HG02571 (cell line): ENCODE data around the gene PPP1R7.

Experiments used
- ATAC-seq: cut with Tn5 transposase; IDR thresholded peaks from one replicate; pipeline ENCODE4 v1.9.1; 2021; ENCODE audit warnings: mild to moderate bottlenecking, moderate library complexity; ENCODE audit not compliant: unreplicated experiment

PPP1R7 gene

GRCh38 chr2:241138471-241138870 lies 11.8 kb upstream of the PPP1R7 start:
- ATAC-seq: no peak

- no peak for ATAC-seq
These were observed 10.5 kb upstream of the PPP1R7 start for GRCh38 chr2:241139531-241140444.

GRCh38 chr2:241140445-241140840 lies 9.8 kb upstream of the PPP1R7 start:
- no peak for ATAC-seq

GRCh38 chr2:241141214-241141770 lies 9.0 kb upstream of the PPP1R7 start:
- no peak for ATAC-seq

GRCh38 chr2:241142063-241142462 lies 8.2 kb upstream of the PPP1R7 start:
- ATAC-seq: no peak

- no peak for ATAC-seq
These were observed 7.7 kb upstream of the PPP1R7 start for GRCh38 chr2:241142593-241142992.

- no peak for ATAC-seq
These were observed 4.0 kb upstream of the PPP1R7 start for GRCh38 chr2:241146286-241146685.

GRCh38 chr2:241147336-241147735 lies 2.9 kb upstream of the PPP1R7 start:
- no peak for ATAC-seq

- no peak for ATAC-seq
These were observed 2.0 kb upstream of the PPP1R7 start for GRCh38 chr2:241148239-241148638.

GRCh38 chr2:241148891-241149674 lies 1.2 kb upstream of the PPP1R7 start, which contains the start of gene PASK:
Gene PASK (minus strand): TSS chr2:241149472. CDS start chr2:241143032, 6,440 bp downstream.
- ATAC-seq: peak; percentile 75

- peak; percentile 10 for ATAC-seq
These were observed 667 bp upstream of the PPP1R7 start for GRCh38 chr2:241149675-241149924.

- no peak for ATAC-seq
These were observed 628 bp downstream of the PPP1R7 start for GRCh38 chr2:241150660-241151530.

GRCh38 chr2:241151934-241152660 lies 1.8 kb downstream of the PPP1R7 start:
- no peak for ATAC-seq

GRCh38 chr2:241153616-241154015 lies 3.3 kb downstream of the PPP1R7 start:
- no peak for ATAC-seq

GRCh38 chr2:241154915-241155314 lies 4.6 kb downstream of the PPP1R7 start:
- ATAC-seq: no peak

GRCh38 chr2:241155936-241156335 lies 5.7 kb downstream of the PPP1R7 start:
- ATAC-seq: no peak

GRCh38 chr2:241156971-241157441 lies 6.7 kb downstream of the PPP1R7 start:
- no peak for ATAC-seq

GRCh38 chr2:241157841-241158545 lies 7.7 kb downstream of the PPP1R7 start:
- ATAC-seq: no peak

- no peak for ATAC-seq
These were observed 8.3 kb downstream of the PPP1R7 start for GRCh38 chr2:241158546-241158900.
